ENCODE results near the gene REG4.

DNA sequence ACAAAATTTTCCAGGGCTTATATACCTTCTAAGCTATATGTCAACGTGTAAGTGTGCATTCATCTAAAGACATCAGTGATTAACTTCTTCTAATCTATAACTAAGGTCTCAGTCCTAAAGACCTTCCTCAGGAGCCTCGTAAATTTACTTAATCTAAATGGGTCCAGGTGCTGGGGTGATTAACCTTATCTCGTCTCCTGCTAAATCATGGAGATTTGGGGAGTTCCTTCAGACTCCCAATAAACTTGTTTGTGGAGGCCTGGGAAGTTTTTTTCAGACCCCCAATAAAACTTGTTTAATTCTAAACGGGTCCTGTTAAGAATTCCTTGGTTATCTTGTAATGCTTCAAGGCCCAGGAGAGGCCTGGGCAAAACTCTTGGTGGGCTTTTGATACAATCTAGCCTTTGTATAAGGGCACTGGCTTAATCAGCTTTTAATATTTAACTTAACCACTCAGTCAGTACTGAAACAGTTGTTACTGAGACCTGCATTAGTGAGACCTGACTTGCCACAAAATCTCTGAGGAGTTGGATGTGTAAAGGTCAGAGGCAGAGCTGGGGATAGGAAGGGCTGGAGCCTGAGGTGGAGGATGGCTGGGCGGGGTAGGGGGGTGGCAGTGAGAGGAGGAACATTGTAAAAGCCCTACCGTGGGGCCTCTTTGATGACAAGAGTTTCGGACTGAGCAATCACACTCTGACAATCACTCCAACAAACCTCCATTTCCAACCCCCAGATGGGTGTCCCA is 36.3 kb downstream of the REG4 start:
- TF ChIP-seq EZH2phosphoT487 (IDR thresholded peaks at IDR 0.05; ENCODE audit: low read depth): no peak
- TF ChIP-seq, protein P1, sequence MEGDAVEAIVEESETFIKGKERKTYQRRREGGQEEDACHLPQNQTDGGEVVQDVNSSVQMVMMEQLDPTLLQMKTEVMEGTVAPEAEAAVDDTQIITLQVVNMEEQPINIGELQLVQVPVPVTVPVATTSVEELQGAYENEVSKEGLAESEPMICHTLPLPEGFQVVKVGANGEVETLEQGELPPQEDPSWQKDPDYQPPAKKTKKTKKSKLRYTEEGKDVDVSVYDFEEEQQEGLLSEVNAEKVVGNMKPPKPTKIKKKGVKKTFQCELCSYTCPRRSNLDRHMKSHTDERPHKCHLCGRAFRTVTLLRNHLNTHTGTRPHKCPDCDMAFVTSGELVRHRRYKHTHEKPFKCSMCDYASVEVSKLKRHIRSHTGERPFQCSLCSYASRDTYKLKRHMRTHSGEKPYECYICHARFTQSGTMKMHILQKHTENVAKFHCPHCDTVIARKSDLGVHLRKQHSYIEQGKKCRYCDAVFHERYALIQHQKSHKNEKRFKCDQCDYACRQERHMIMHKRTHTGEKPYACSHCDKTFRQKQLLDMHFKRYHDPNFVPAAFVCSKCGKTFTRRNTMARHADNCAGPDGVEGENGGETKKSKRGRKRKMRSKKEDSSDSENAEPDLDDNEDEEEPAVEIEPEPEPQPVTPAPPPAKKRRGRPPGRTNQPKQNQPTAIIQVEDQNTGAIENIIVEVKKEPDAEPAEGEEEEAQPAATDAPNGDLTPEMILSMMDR (IDR thresholded peaks at IDR 0.05; ENCODE audit: low read depth, low read length): no peak

All from OCI-LY3 (cell line).